Suprapubic skin (tissue), 3 donors: ENCODE measurements around the gene TARS3.

Source experiments
- CTCF ChIP-seq, 2 donors: fragments of 200-600 bp in 1 of 2; fragments of 450-650 bp in 1 of 2; sonication (generic) in 1 of 2; IDR thresholded peaks; one replicate each; pipeline ENCODE4 v1.5.1; 2016 to 2019; ENCODE audit warnings: antibody characterized with exemption in 2 of 2, mild to moderate bottlenecking in 1 of 2, moderate library complexity in 1 of 2
- EP300 ChIP-seq: sonication (generic); formaldehyde crosslinking; IDR thresholded peaks from one replicate; pipeline ENCODE4 v1.6.1; 2017; ENCODE audit warnings: antibody characterized with exemption
- POLR2A ChIP-seq, 2 donors: fragments of 450-650 bp; IDR thresholded peaks; one replicate each; pipeline ENCODE4 v1.6.1; 2017; ENCODE audit warnings: antibody characterized with exemption in 2 of 2, mild to moderate bottlenecking in 2 of 2, moderate library complexity in 2 of 2

- TF ChIP-seq CTCF (IDR thresholded peaks at IDR 0.05), result no peak
- TF ChIP-seq EP300, result no peak
- TF ChIP-seq POLR2A (IDR thresholded peaks at IDR 0.05), result no peak
Measured at GRCh38 chr15:101667881-101668280, 56.4 kb downstream of the TARS3 start.
